ENCODE measurements around the gene GPHN.

GRCh38 chr14:66490143-66491111 is 17.5 kb upstream of the GPHN start:
- TF ChIP-seq JUND (IDR thresholded peaks at IDR 0.05) (no peak), MXI1 (IDR thresholded peaks at IDR 0.05; ENCODE audit: low read depth, low read length) (no peak), EP300 (IDR thresholded peaks at IDR 0.05; ENCODE audit: borderline replicate concordance in 1 of 2, low read depth in 1 of 2, low read length in 1 of 2) (peak in 1 of 2 experiments; percentile 58; a peak in 1 of 4 replicates), SIN3A (IDR thresholded peaks at IDR 0.05; ENCODE audit: borderline replicate concordance, low read depth, low read length) (no peak), POLR2AphosphoS5 (IDR thresholded peaks at IDR 0.05; ENCODE audit: low read depth, low read length) (no peak), CHD2 (IDR thresholded peaks at IDR 0.05; ENCODE audit: low read length, partially characterized antibody) (no peak), RFX5 (IDR thresholded peaks at IDR 0.05; ENCODE audit: low read length) (no peak), TAF1 (IDR thresholded peaks at IDR 0.05; ENCODE audit: borderline replicate concordance, low read depth, low read length) (no peak), FOXM1 (IDR thresholded peaks at IDR 0.05; ENCODE audit: low read depth) (no peak), PBX3 (IDR thresholded peaks at IDR 0.05) (no peak)
- TF ChIP-seq, protein P1, sequence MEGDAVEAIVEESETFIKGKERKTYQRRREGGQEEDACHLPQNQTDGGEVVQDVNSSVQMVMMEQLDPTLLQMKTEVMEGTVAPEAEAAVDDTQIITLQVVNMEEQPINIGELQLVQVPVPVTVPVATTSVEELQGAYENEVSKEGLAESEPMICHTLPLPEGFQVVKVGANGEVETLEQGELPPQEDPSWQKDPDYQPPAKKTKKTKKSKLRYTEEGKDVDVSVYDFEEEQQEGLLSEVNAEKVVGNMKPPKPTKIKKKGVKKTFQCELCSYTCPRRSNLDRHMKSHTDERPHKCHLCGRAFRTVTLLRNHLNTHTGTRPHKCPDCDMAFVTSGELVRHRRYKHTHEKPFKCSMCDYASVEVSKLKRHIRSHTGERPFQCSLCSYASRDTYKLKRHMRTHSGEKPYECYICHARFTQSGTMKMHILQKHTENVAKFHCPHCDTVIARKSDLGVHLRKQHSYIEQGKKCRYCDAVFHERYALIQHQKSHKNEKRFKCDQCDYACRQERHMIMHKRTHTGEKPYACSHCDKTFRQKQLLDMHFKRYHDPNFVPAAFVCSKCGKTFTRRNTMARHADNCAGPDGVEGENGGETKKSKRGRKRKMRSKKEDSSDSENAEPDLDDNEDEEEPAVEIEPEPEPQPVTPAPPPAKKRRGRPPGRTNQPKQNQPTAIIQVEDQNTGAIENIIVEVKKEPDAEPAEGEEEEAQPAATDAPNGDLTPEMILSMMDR (IDR thresholded peaks at IDR 0.05): no peak
- TF ChIP-seq, protein P2, sequence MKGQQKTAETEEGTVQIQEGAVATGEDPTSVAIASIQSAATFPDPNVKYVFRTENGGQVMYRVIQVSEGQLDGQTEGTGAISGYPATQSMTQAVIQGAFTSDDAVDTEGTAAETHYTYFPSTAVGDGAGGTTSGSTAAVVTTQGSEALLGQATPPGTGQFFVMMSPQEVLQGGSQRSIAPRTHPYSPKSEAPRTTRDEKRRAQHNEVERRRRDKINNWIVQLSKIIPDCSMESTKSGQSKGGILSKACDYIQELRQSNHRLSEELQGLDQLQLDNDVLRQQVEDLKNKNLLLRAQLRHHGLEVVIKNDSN (IDR thresholded peaks at IDR 0.05; ENCODE audit: borderline replicate concordance, low read depth): no peak
- TF ChIP-seq, protein P3, sequence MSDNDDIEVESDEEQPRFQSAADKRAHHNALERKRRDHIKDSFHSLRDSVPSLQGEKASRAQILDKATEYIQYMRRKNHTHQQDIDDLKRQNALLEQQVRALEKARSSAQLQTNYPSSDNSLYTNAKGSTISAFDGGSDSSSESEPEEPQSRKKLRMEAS (IDR thresholded peaks at IDR 0.05; ENCODE audit: low read depth): no peak
- TF ChIP-seq, protein P4, sequence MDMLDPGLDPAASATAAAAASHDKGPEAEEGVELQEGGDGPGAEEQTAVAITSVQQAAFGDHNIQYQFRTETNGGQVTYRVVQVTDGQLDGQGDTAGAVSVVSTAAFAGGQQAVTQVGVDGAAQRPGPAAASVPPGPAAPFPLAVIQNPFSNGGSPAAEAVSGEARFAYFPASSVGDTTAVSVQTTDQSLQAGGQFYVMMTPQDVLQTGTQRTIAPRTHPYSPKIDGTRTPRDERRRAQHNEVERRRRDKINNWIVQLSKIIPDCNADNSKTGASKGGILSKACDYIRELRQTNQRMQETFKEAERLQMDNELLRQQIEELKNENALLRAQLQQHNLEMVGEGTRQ (IDR thresholded peaks at IDR 0.05; ENCODE audit: borderline replicate concordance, low read depth, low read length): no peak

Measured in SK-N-SH (cell line).